ENCODE data around the gene RCAN1. TPM values are rescaled to one million over a fixed set of nuclear protein-coding genes. Genes with fewer than 3 reads are reported as not detected.

RCAN1 gene
- total RNA-seq, 1 experiment from 2014 or later: 2.5 TPM

GRCh38 chr21:34523019-34523555 is 91.8 kb downstream of the RCAN1 start:
- Histone ChIP-seq H3K4me2 (ENCODE audit: low read depth, low read length, poor library complexity, severe bottlenecking) (no peak overlapping the region), H3K4me3 (ENCODE audit: low read length) (no peak overlapping the region), H2AFZ (ENCODE audit: low read length) (no peak overlapping the region), H4K20me1 (ENCODE audit: insufficient read depth, low read depth, low read length) (0 out of 2 replicates have a peak, but pooled peaks cover 3% of the 10 kb centered on the region), H3K4me1 (ENCODE audit: low read length) (peaks cover 5% of the 10 kb centered on the region; the same call in 1 of the 2 replicates), H3K79me2 (ENCODE audit: low read length) (no peaks in the 10 kb centered on the region), H3K9me2 (replicated peaks; ENCODE audit: insufficient read depth, low read length) (no peaks in the 10 kb centered on the region), H3K27me3 (ENCODE audit: low read length) (no peaks in the 10 kb centered on the region), H3K9me3 (ENCODE audit: low read length) (no peaks in the 10 kb centered on the region), H3K27ac (ENCODE audit: low read length) (no peak overlapping the region), H3K9ac (ENCODE audit: low read length) (no peak overlapping the region), H3K36me3 (ENCODE audit: insufficient read depth, low read length) (no peaks in the 10 kb centered on the region)
- no peak for DNase-seq

DNA sequence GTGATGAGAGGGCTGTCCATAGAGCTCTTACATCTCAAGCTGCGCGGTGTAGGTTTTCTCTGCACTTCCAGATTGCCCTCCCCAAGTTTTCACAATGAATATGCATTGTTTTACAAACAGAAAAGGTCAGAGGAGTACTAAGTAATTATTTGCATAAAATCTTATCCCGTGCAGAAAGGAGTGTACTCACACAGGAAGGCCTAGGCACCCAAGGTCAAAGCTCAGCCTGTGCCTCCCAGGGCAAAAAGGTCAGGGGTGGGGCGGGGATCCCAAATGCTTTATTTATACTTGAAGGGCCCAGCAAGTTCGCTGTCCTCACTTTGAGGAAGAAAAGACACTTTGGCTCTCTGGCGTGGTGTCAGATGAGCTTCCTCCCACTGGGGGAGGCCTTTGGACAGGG is 92.6 kb downstream of the RCAN1 start:
- Histone ChIP-seq H3K36me3 (ENCODE audit: insufficient read depth, low read length) (no peaks in the 10 kb centered on the region), H3K9me2 (replicated peaks; ENCODE audit: insufficient read depth, low read length) (no peaks in the 10 kb centered on the region), H3K9ac (ENCODE audit: low read length) (no peak overlapping the region), H3K9me3 (ENCODE audit: low read length) (no peaks in the 10 kb centered on the region), H3K79me2 (ENCODE audit: low read length) (no peaks in the 10 kb centered on the region), H3K4me2 (ENCODE audit: low read depth, low read length, poor library complexity, severe bottlenecking) (no peak overlapping the region), H3K27me3 (ENCODE audit: low read length) (no peaks in the 10 kb centered on the region), H4K20me1 (ENCODE audit: insufficient read depth, low read depth, low read length) (0 out of 2 replicates have a peak, but pooled peaks cover 3% of the 10 kb centered on the region), H2AFZ (ENCODE audit: low read length) (no peak overlapping the region), H3K4me3 (ENCODE audit: low read length) (no peak overlapping the region), H3K4me1 (ENCODE audit: low read length) (peaks cover 5% of the 10 kb centered on the region; the same call in 1 of the 2 replicates), H3K27ac (ENCODE audit: low read length) (no peak overlapping the region)
- no peak for DNase-seq

DNA sequence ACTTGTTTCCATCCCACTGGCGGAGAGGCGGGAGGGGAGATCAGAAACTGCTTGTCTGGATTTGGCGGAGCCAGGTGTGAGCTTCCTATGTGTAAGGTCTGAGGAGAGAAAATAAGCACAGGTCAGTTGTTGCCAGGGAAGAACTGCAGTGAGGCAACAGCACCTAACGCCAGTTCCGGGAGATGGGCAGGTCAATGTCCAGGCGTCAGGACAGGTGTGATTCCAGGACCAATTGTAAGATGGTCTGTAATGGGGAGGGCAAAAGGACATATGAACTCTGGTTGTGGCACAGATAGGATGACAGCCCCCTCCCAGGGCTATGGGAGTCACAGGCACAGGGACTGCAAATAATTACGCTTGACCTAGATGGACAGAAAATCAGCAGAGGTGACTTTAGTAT is 93.4 kb downstream of the RCAN1 start:
- no peak overlapping the region for H3K4me2 ChIP-seq (ENCODE audit: low read depth, low read length, poor library complexity, severe bottlenecking)
- no peak overlapping the region for H2AFZ ChIP-seq (ENCODE audit: low read length)
- H3K4me1 ChIP-seq (ENCODE audit: low read length): peaks cover 5% of the 10 kb centered on the region; the same call in 1 of the 2 replicates
- no peaks in the 10 kb centered on the region for H3K79me2 ChIP-seq (ENCODE audit: low read length)
- no peak overlapping the region for H3K27ac ChIP-seq (ENCODE audit: low read length)
- no peaks in the 10 kb centered on the region for H3K9me3 ChIP-seq (ENCODE audit: low read length)
- no peaks in the 10 kb centered on the region for H3K9me2 ChIP-seq (replicated peaks; ENCODE audit: insufficient read depth, low read length)
- H3K36me3 ChIP-seq (ENCODE audit: insufficient read depth, low read length): no peaks in the 10 kb centered on the region
- H4K20me1 ChIP-seq (ENCODE audit: insufficient read depth, low read depth, low read length): 0 out of 2 replicates have a peak, but pooled peaks cover 3% of the 10 kb centered on the region
- no peaks in the 10 kb centered on the region for H3K27me3 ChIP-seq (ENCODE audit: low read length)
- DNase-seq: no peak
- no peak overlapping the region for H3K9ac ChIP-seq (ENCODE audit: low read length)
- H3K4me3 ChIP-seq (ENCODE audit: low read length): no peak overlapping the region

DNA sequence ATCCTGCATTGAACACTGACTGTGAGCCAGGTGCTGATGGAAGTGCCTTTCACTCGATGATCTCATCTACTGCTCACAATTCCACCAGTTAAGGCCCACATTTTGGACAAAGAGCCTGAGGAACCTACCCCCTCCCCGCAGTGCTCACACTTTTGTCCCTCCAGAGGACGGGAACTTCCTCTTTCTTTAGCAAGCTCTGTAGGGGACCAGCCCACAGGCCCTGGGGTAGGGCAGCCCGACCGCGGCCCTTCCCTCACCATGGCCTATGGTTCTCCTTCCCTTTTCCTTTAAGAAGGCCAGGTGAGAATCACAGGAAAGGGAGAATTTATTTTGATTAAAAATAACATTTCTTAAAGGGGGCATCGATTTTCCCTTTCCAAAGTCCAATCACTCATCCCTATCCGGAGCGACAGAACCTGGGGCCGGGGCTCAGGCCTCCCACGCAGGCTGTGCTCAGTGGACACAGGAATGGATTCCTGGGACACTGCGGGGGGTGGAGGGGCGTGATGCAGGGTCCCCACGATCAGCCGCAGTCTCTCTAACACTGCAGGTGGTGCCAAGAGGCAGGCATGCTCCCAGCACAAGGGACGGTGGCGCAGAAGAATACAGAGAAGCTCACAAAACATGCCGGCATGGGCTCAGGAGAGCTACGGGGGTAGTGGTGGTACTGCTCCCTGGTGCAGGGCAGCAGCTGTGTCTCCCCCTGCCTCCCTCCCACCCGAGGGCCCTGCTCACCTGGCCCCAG is 94.0 kb downstream of the RCAN1 start:
- no peak overlapping the region for H2AFZ ChIP-seq (ENCODE audit: low read length)
- no peak overlapping the region for H3K9ac ChIP-seq (ENCODE audit: low read length)
- H3K4me3 ChIP-seq (ENCODE audit: low read length): no peak overlapping the region

GRCh38 chr21:34520281-34520680 is 94.6 kb downstream of the RCAN1 start:
- DNase-seq: no peak
- Histone ChIP-seq H2AFZ (ENCODE audit: low read length) (no peak overlapping the region), H3K79me2 (ENCODE audit: low read length) (no peaks in the 10 kb centered on the region)

More for the DNA sequence above, 94.0 kb downstream of the RCAN1 start:
- DNase-seq: no peak
- H4K20me1 ChIP-seq (ENCODE audit: insufficient read depth, low read depth, low read length): 0 out of 2 replicates have a peak, but pooled peaks cover 3% of the 10 kb centered on the region
- H3K36me3 ChIP-seq (ENCODE audit: insufficient read depth, low read length): no peaks in the 10 kb centered on the region
- H3K4me2 ChIP-seq (ENCODE audit: low read depth, low read length, poor library complexity, severe bottlenecking): no peak overlapping the region
- H3K4me1 ChIP-seq (ENCODE audit: low read length): no peaks in the 10 kb centered on the region
- no peaks in the 10 kb centered on the region for H3K27me3 ChIP-seq (ENCODE audit: low read length)
- no peaks in the 10 kb centered on the region for H3K79me2 ChIP-seq (ENCODE audit: low read length)
- no peak overlapping the region for H3K27ac ChIP-seq (ENCODE audit: low read length)
- H3K9me3 ChIP-seq (ENCODE audit: low read length): no peaks in the 10 kb centered on the region
- no peaks in the 10 kb centered on the region for H3K9me2 ChIP-seq (replicated peaks; ENCODE audit: insufficient read depth, low read length)

DNA sequence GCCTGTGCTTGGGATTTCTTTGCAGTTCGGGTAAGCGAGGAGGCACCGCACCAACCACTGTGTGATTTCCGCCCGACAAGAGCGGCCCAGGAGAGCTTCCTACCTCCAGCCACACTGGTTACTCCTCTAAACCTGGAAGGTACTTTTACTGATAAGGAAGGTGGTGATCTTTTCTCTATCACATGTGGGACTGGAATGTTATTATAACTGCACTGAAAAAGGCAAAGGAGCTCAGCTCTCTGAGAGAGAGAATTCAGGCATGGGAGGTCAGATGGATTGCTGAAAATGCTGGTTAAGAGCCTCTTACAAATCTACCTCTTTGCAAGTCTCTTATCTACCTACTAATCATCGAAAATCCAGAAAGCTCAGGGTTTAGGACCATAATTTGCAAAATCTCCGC is 95.2 kb downstream of the RCAN1 start:
- no peak overlapping the region for H3K27ac ChIP-seq (ENCODE audit: low read length)
- no peak overlapping the region for H3K9ac ChIP-seq (ENCODE audit: low read length)
- no peaks in the 10 kb centered on the region for H3K36me3 ChIP-seq (ENCODE audit: insufficient read depth, low read length)
- H2AFZ ChIP-seq (ENCODE audit: low read length): no peak overlapping the region
- H3K4me1 ChIP-seq (ENCODE audit: low read length): no peaks in the 10 kb centered on the region
- H3K9me2 ChIP-seq (replicated peaks; ENCODE audit: insufficient read depth, low read length): no peaks in the 10 kb centered on the region
- H3K4me2 ChIP-seq (ENCODE audit: low read depth, low read length, poor library complexity, severe bottlenecking): no peak overlapping the region
- H3K27me3 ChIP-seq (ENCODE audit: low read length): no peaks in the 10 kb centered on the region
- H4K20me1 ChIP-seq (ENCODE audit: insufficient read depth, low read depth, low read length): 0 out of 2 replicates have a peak, but pooled peaks cover 3% of the 10 kb centered on the region
- no peaks in the 10 kb centered on the region for H3K79me2 ChIP-seq (ENCODE audit: low read length)
- no peaks in the 10 kb centered on the region for H3K9me3 ChIP-seq (ENCODE audit: low read length)
- no peak for DNase-seq
- no peak overlapping the region for H3K4me3 ChIP-seq (ENCODE audit: low read length)

More at GRCh38 chr21:34520281-34520680, 94.6 kb downstream of the RCAN1 start:
- H3K27ac ChIP-seq (ENCODE audit: low read length): no peak overlapping the region
- no peaks in the 10 kb centered on the region for H3K36me3 ChIP-seq (ENCODE audit: insufficient read depth, low read length)
- H3K9me3 ChIP-seq (ENCODE audit: low read length): no peaks in the 10 kb centered on the region
- H4K20me1 ChIP-seq (ENCODE audit: insufficient read depth, low read depth, low read length): 0 out of 2 replicates have a peak, but pooled peaks cover 3% of the 10 kb centered on the region
- H3K9me2 ChIP-seq (replicated peaks; ENCODE audit: insufficient read depth, low read length): no peaks in the 10 kb centered on the region
- H3K4me2 ChIP-seq (ENCODE audit: low read depth, low read length, poor library complexity, severe bottlenecking): no peak overlapping the region
- H3K4me3 ChIP-seq (ENCODE audit: low read length): no peak overlapping the region
- no peaks in the 10 kb centered on the region for H3K4me1 ChIP-seq (ENCODE audit: low read length)
- no peaks in the 10 kb centered on the region for H3K27me3 ChIP-seq (ENCODE audit: low read length)
- no peak overlapping the region for H3K9ac ChIP-seq (ENCODE audit: low read length)

GRCh38 chr21:34519016-34519415 is 95.9 kb downstream of the RCAN1 start:
- Histone ChIP-seq H2AFZ (ENCODE audit: low read length) (no peak overlapping the region), H3K9me3 (ENCODE audit: low read length) (no peaks in the 10 kb centered on the region), H3K36me3 (ENCODE audit: insufficient read depth, low read length) (no peaks in the 10 kb centered on the region), H3K27ac (ENCODE audit: low read length) (no peak overlapping the region), H3K27me3 (ENCODE audit: low read length) (no peaks in the 10 kb centered on the region), H4K20me1 (ENCODE audit: insufficient read depth, low read depth, low read length) (0 out of 2 replicates have a peak, but pooled peaks cover 3% of the 10 kb centered on the region), H3K4me3 (ENCODE audit: low read length) (no peak overlapping the region), H3K79me2 (ENCODE audit: low read length) (no peaks in the 10 kb centered on the region), H3K9ac (ENCODE audit: low read length) (no peak overlapping the region), H3K4me1 (ENCODE audit: low read length) (no peaks in the 10 kb centered on the region), H3K9me2 (replicated peaks; ENCODE audit: insufficient read depth, low read length) (no peaks in the 10 kb centered on the region), H3K4me2 (ENCODE audit: low read depth, low read length, poor library complexity, severe bottlenecking) (no peak overlapping the region)
- no peak for DNase-seq

DNA sequence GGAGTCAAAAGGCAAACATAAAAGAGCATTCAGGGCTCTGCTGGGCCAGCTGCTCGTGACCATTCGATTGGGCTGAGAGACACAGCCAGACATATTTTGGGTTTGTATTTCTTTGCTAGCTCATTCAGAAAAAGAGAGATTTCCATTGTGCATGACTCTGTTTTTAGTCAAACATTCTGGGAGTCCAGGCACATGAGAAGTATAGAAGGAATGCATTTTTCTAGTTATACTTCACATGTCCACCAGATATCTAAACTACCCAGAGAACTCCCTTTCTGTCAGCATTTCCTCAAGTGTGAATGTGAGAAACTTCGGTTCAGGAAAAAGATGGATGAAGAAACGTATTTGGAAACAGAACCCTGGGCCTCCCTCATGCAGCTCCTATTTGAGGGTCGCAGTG is 96.6 kb downstream of the RCAN1 start:
- Histone ChIP-seq H3K4me2 (ENCODE audit: low read depth, low read length, poor library complexity, severe bottlenecking) (no peak overlapping the region), H2AFZ (ENCODE audit: low read length) (no peak overlapping the region), H3K4me1 (ENCODE audit: low read length) (no peaks in the 10 kb centered on the region), H3K9me3 (ENCODE audit: low read length) (no peaks in the 10 kb centered on the region), H3K9ac (ENCODE audit: low read length) (no peak overlapping the region), H3K27ac (ENCODE audit: low read length) (no peak overlapping the region), H3K27me3 (ENCODE audit: low read length) (no peaks in the 10 kb centered on the region), H3K9me2 (replicated peaks; ENCODE audit: insufficient read depth, low read length) (no peaks in the 10 kb centered on the region), H4K20me1 (ENCODE audit: insufficient read depth, low read depth, low read length) (0 out of 2 replicates have a peak, but pooled peaks cover 3% of the 10 kb centered on the region), H3K4me3 (ENCODE audit: low read length) (no peak overlapping the region), H3K79me2 (ENCODE audit: low read length) (no peaks in the 10 kb centered on the region), H3K36me3 (ENCODE audit: insufficient read depth, low read length) (no peaks in the 10 kb centered on the region)
- DNase-seq: no peak

Data from Karpas-422 (cell line).